HG02759 (cell line): ENCODE results near the gene LPP.

ENCODE experiments used
- ATAC-seq: cut with Tn5 transposase; IDR thresholded peaks from one replicate; pipeline ENCODE4 v1.9.1; 2021; ENCODE audit warnings: mild to moderate bottlenecking, moderate library complexity; ENCODE audit not compliant: unreplicated experiment

The LPP gene

GRCh38 chr3:188533612-188534357 is 379.8 kb downstream of the LPP start:
- no peak for ATAC-seq

DNA sequence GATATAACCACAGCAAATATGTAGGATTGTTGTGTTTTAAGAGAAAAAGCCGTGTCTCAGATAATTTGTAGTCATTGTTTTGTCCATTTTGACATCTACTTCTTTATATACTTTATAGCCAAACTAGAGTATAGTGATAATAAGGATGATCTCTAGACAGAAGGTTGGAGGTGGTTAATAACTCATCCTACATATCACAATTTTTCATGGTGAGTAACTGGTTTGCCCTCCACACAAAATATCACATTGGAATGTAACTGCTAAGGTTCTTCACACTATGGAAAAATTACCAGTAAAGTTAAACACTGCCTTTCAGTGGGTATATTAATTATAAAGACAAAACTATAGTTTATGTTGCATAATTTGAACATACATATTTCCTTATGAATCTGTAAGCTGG is 380.7 kb downstream of the LPP start:
- ATAC-seq: no peak

- ATAC-seq: no peak
These were observed 383.6 kb downstream of the LPP start for GRCh38 chr3:188537606-188538005.

- ATAC-seq: no peak
These were observed 385.1 kb downstream of the LPP start for GRCh38 chr3:188539037-188539436.

DNA sequence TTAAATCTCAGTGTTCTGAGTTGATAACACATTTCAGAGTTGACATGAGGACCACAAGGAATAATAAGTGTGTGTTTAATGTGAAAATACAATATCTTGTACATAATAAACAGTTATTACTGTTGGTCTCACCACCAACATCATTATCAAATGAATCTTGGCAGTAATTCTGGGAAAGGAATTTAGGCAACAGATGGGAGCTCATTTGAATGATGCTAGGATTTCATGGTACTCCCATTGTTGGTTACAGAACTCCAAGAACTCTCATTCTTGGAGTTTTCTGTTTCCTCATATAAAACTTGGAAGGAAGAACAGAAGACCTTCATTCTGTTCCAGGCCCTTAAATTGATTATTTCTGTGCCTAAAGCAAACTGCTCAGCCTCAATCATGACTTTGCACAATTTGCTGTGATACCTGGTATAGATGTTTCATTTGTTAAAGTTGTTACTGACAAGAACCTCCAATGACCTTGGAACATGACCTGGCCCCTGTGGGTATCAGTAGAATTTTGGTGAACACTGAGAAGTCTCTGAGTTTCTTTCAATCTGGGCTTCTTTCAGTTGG is 385.8 kb downstream of the LPP start:
- no peak for ATAC-seq

- ATAC-seq: no peak
These were observed 388.2 kb downstream of the LPP start for GRCh38 chr3:188542196-188542595.

DNA sequence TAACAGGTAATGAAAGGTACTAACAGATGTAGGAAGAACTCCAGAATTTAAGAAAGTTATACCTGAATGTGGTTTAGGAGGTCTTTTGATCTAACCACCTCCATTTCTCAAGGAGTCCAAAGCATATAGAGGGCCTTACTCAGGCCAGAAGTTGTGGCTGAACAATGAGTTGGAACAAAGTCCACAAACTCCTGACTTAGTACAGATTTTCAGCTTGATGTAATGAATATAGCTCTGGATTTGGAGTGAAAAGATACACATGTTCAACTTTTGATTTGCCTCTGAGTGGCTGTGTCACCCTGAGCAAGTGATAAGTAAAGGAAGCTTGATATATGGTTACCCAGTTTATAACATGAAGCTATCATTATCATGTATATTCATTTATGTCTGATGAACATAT is 390.1 kb downstream of the LPP start:
- ATAC-seq: no peak

- no peak for ATAC-seq
These were observed 393.1 kb downstream of the LPP start for GRCh38 chr3:188546835-188547670.

GRCh38 chr3:188553569-188553968 is 399.6 kb downstream of the LPP start:
- ATAC-seq: no peak

DNA sequence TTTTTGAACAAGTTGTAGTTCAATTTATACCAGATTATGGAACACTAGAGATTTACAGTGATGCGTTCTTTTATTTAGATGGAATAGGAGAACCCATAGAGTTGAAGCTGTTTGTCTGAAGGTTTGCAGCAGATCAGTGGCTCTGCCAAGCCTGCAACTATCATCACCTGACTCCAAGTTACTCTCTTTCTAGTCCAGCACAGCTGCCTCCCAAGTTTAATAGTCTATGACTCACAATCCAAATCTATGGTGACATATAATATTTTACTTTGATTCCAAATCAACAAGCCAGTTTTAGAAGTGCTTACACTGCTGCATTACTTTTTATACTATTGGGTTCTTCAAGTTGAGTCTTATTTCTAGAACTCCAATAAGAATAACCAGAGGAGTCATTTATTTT is 400.4 kb downstream of the LPP start:
- no peak for ATAC-seq

GRCh38 chr3:188557235-188557634 is 403.3 kb downstream of the LPP start:
- ATAC-seq: no peak

DNA sequence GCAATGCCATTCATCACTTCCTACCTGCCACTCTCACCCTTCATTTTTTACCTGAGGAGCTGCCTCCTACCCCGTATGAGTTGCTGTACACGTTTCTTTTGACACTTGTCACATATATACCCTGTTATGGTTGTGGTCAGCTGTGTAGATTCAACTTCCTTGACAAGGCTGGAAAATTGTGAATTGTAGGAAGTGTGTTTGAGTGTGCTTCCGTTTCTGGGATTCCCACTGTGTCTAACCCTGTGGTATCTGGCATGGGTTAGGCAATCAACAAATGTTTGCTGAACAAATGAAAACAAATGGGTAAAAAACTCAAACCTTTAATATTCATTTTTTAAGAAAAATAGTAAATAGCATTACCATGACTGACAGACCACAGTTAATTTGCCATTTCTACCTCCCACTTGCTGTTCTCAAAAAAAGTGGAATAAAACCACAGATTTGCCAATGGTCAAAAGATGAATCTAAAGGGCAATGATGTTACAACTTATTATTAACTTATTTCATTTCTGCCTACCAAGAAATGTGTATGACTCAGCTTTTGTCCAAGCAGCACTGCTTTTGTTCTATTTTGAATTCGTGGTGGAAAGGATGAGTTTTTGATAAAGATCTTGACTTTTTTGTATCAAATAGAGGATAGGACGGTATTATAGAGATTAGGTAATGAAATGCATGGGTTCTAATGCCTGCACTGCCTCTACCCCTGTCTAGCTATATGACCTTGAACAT is 404.6 kb downstream of the LPP start:
- ATAC-seq: no peak

DNA sequence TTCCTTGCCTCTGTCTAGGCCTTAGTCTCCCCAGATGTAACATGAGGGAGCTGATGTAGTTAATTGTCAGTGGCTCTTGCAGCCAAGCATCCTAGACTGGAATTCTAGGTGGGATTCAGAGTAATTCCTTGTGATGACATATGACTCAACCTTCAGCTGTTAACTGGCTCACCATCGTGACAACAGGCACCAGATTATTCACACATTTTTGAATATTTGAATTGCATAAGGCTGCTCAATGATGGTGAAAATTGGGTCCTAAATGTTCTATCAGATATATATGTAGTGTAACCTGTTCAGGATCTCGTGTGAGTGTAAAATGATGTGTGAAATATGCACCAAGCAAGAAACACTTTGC is 405.1 kb downstream of the LPP start:
- no peak for ATAC-seq

DNA sequence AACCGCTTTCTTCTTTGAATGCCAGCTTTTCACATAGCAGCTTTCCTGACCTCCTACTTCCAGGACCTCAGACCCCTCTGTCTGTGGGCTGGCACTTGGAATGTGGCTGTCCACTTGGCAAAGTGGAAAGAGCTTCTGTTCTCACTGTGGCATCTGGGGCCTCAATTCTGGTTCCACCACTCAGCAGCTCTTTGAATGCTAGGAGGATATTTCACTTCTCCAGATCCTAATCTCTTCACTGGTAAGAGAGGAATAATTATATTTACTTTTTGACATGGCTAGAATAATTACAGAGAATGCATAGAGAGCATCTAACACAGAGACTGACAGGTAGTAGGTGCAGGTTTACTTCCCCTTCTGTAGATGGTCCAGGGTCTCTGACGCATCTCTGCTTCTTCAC is 405.9 kb downstream of the LPP start:
- ATAC-seq: no peak

DNA sequence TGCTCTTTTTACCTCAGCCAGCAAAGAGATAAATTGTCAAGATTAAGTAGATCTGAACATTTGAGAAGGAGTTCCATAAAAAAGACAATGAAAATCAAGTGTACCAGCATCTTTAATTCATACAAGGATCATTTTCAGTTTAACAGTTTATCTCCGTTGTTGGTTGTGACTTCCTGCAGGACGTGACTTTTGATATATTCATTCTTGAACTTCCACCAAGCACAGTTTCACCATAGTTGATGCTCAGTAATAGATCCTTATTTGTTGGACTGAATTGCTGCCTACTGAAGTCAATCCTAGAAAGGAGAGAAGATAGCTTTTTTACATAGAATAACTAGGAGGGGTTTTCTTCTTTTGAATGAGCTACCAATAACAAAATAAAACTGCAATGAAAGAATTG is 408.2 kb downstream of the LPP start:
- no peak for ATAC-seq

- ATAC-seq: no peak
These were observed 413.7 kb downstream of the LPP start for GRCh38 chr3:188567478-188568195.

DNA sequence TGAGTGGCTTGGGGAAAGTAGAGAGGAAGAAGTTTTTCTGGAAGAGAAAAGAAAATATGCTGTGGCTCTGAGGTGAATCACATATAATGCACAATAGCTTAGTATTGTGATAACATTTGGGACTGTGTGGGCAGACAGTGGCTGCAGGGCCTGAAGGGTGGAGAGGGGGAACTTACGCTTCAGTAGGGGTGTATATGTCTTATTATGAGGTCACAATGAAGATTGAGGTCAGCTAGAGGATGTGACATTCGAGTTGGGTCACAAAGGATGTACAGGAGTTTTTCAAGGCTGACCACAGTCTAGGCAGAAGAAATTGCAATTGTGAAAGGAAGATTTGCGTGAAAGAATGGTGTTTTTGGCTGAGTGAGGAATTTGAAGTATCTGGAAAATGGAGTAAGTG is 414.8 kb downstream of the LPP start:
- ATAC-seq: no peak

GRCh38 chr3:188571531-188572095 is 417.7 kb downstream of the LPP start:
- no peak for ATAC-seq

DNA sequence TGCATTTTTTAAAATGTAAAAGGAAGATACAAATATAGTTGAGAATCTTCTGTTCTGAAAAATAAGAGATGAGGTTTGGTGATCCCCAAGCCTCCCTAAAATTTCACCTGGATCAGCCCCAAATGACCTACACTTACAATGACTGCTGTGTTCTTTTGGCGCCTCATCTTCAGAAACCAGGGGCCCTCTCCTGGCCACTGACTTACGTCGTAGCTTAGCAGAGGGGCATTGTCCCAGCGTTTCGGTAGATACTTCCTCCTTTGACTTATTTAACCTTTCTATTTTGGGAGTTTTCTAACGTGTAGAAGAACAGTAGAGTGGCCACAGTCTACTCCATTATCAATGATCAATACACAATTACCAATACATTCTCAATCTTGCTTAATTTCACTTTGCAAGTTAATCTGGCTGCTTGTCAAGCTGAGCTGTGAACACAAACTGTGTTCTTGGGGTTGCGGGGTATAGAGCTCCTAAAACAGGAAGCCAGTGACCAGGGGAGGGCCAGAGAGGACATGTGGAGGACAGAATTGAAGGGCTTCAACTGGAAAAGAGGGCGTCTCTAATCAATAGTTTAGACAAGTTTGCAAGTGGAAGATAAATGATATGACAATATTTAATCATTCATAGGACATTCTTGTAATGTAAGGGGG is 419.5 kb downstream of the LPP start:
- ATAC-seq: no peak

DNA sequence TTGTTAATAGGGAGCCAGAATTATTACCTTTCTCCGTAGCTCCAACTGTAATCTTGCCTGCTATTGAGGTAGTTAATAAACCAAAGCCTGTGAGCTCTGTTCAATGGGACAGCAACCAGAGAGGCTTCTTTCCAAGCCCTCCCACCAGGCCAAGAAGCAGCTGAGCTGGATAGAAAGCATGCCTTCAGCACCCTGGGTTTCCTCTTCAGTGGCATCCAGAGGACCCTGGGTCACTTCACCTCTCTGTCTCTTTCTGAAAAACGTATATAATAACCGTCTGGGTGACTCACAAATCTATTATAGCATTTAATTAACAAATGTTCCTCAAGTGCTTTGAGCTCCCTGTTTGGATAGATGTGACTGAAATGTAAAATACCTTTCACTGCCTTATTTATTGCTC is 420.0 kb downstream of the LPP start:
- no peak for ATAC-seq
